ENCODE measurements around the gene TRIM65.
A peak's percentile ranks its signal among the peaks of the same experiment; 100 is the strongest.

TRIM65 gene

DNA sequence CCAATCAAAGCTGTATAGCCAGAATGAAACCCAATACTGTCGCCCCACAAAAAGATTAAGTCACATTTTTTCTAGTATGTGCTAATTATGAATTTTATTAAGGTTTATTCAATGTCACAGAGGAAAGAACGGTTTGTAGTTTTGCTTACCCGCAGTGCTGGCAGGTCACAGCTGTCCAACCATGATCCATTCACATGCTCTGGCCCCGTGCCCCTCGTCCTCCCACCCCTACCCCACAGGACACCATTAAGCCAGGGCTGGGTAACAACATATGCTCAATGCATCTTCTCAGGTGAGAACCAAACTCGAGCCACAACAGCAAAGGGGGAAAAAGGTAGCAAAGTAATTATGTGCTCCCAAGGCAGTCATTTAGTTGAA lies 44.7 kb upstream of the TRIM65 start:
- Histone ChIP-seq H3K4me3 (ENCODE audit: low read length) (peak overlapping the region; percentile 84), H3K79me2 (ENCODE audit: low read length) (0 out of 2 replicates have a peak, but pooled peaks cover 4% of the 10 kb centered on the region), H3K4me2 (ENCODE audit: low read length) (peak overlapping the region; percentile 95), H3K27ac (ENCODE audit: low read length) (no peak overlapping the region), H3K9ac (ENCODE audit: low read length) (peak overlapping the region; percentile 60), H3K36me3 (replicated peaks; ENCODE audit: low read depth, low read length) (no peaks in the 10 kb centered on the region), H2AFZ (ENCODE audit: low read depth, low read length) (peak overlapping the region; percentile 84; the same call in 1 of the 2 replicates), H3K4me1 (ENCODE audit: low read length) (peaks cover 9% of the 10 kb centered on the region), H3K27me3 (ENCODE audit: low read depth, low read length) (no peaks in the 10 kb centered on the region), H4K20me1 (ENCODE audit: insufficient read depth, low read length) (no peaks in the 10 kb centered on the region), H3K9me3 (ENCODE audit: insufficient read depth, low read length) (no peaks in the 10 kb centered on the region)
- TF ChIP-seq, protein P1, sequence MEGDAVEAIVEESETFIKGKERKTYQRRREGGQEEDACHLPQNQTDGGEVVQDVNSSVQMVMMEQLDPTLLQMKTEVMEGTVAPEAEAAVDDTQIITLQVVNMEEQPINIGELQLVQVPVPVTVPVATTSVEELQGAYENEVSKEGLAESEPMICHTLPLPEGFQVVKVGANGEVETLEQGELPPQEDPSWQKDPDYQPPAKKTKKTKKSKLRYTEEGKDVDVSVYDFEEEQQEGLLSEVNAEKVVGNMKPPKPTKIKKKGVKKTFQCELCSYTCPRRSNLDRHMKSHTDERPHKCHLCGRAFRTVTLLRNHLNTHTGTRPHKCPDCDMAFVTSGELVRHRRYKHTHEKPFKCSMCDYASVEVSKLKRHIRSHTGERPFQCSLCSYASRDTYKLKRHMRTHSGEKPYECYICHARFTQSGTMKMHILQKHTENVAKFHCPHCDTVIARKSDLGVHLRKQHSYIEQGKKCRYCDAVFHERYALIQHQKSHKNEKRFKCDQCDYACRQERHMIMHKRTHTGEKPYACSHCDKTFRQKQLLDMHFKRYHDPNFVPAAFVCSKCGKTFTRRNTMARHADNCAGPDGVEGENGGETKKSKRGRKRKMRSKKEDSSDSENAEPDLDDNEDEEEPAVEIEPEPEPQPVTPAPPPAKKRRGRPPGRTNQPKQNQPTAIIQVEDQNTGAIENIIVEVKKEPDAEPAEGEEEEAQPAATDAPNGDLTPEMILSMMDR (IDR thresholded peaks at IDR 0.05; ENCODE audit: low read depth, low read length), result no peak
- TF ChIP-seq EZH2phosphoT487 (IDR thresholded peaks at IDR 0.05; ENCODE audit: low read depth), result no peak

DNA sequence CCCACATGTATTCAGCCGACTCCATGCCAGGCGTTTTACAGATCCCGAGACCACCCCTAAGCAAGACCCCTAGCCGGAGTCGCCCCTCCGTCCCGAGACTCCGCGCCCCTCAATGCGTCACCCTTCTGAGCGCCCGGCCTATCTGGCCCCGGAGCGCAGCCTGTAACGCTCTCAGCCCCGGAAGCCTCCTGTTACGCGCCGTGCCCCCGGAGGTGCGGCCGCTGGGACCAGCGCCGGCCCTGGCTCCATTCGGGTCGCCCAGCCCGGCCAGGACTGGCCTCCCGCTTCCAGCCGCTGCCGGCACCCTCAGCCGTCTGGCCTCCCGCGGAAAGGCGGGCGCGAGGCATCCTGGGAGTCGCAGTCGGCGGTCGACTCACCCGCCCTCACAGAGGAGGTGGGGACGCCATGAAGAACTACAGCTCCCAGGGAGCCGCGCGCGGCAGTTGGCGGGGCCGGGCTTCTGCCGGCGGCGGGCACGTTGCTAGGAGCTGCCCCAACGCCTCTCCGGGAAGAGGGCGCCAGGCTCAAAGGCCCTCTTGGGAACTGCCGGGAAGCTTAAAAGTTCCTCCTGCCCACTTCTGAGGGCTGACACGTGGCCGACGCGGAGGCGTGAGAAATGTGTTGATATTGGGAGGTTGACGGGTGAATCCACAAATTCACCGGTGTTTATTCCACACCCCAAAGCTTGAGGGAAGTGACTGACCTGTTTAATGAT lies 44.1 kb upstream of the TRIM65 start, which contains the start of gene FBF1:
Gene FBF1, minus strand, starts transcription at position 316 of the 715 bp plus-strand sequence. CDS start 2,893 bp downstream, outside the sequence.
- H3K27me3 ChIP-seq (ENCODE audit: low read depth, low read length), result no peaks in the 10 kb centered on the region
- H3K9ac ChIP-seq (ENCODE audit: low read length), result peak within 1 kb of the TSS; percentile 76
- H3K4me1 ChIP-seq (ENCODE audit: low read length), result peaks cover 9% of the 10 kb centered on the region
- no peak for TF ChIP-seq EZH2phosphoT487 (IDR thresholded peaks at IDR 0.05; ENCODE audit: low read depth)
- TF ChIP-seq, protein P1 (IDR thresholded peaks at IDR 0.05; ENCODE audit: low read depth, low read length), result no peak
- peak within 1 kb of the TSS; percentile 84 for H3K4me3 ChIP-seq (ENCODE audit: low read length)
- 0 out of 2 replicates have a peak, but pooled peaks cover 4% of the 10 kb centered on the region for H3K79me2 ChIP-seq (ENCODE audit: low read length)
- H3K9me3 ChIP-seq (ENCODE audit: insufficient read depth, low read length), result no peaks in the 10 kb centered on the region
- H4K20me1 ChIP-seq (ENCODE audit: insufficient read depth, low read length), result no peaks in the 10 kb centered on the region
- no peaks in the 10 kb centered on the region for H3K36me3 ChIP-seq (replicated peaks; ENCODE audit: low read depth, low read length)
- H2AFZ ChIP-seq (ENCODE audit: low read depth, low read length), result peak within 1 kb of the TSS; percentile 84
- H3K27ac ChIP-seq (ENCODE audit: low read length), result no peak within 1 kb of the TSS
- peak within 1 kb of the TSS; percentile 95 for H3K4me2 ChIP-seq (ENCODE audit: low read length)

DNA sequence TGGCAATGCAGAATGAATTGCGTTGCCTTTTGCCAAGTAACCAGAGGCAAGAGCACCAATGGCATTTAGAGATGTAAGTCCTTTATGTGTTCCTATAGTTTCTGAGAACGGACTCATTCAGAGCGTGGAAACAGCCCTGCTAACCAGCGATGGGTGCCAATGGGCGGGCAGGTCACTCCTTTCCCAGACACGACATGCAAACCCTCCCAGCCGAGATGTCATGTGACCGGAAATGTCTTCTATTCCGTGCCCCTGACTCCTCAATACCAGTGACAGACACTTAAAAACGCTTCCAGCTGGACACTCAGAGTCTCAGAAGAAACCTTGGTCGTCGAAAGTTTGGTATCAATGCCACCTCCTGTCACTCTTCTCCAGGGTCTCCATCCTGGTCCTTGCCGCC lies 40.9 kb upstream of the TRIM65 start:
- Histone ChIP-seq H3K4me3 (ENCODE audit: low read length) (no peak overlapping the region), H3K36me3 (replicated peaks; ENCODE audit: low read depth, low read length) (no peaks in the 10 kb centered on the region), H3K4me2 (ENCODE audit: low read length) (no peak overlapping the region), H3K4me1 (ENCODE audit: low read length) (peaks cover 9% of the 10 kb centered on the region), H3K9me3 (ENCODE audit: insufficient read depth, low read length) (no peaks in the 10 kb centered on the region), H2AFZ (ENCODE audit: low read depth, low read length) (no peak overlapping the region), H3K27me3 (ENCODE audit: low read depth, low read length) (no peaks in the 10 kb centered on the region), H3K79me2 (ENCODE audit: low read length) (0 out of 2 replicates have a peak, but pooled peaks cover 4% of the 10 kb centered on the region), H3K9ac (ENCODE audit: low read length) (no peak overlapping the region), H3K27ac (ENCODE audit: low read length) (no peak overlapping the region), H4K20me1 (ENCODE audit: insufficient read depth, low read length) (no peaks in the 10 kb centered on the region)
- TF ChIP-seq, protein P1 (IDR thresholded peaks at IDR 0.05; ENCODE audit: low read depth, low read length), result no peak
- TF ChIP-seq EZH2phosphoT487 (IDR thresholded peaks at IDR 0.05; ENCODE audit: low read depth), result no peak

DNA sequence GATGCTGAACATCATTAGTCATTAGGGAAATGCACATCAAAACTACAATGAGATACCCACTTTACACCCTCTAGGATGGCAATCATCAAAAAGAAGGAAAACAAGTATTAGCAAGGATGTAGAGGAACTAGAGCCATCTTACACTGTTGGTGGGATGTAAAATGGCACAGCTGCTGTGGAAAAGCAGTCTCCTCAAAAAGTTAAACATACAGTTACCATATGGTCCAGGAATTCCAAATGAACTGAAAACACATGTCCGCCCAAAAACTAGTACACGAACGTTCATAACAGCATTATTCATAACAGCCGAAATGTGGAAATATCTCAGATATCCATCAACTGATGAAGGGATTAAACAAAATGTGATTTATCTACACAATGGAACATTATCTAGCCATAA lies 37.1 kb upstream of the TRIM65 start:
- Histone ChIP-seq H4K20me1 (ENCODE audit: insufficient read depth, low read length) (no peaks in the 10 kb centered on the region), H3K9me3 (ENCODE audit: insufficient read depth, low read length) (no peaks in the 10 kb centered on the region), H3K36me3 (replicated peaks; ENCODE audit: low read depth, low read length) (no peaks in the 10 kb centered on the region), H3K4me1 (ENCODE audit: low read length) (no peaks in the 10 kb centered on the region), H3K9ac (ENCODE audit: low read length) (no peak overlapping the region), H2AFZ (ENCODE audit: low read depth, low read length) (no peak overlapping the region), H3K27ac (ENCODE audit: low read length) (no peak overlapping the region), H3K27me3 (ENCODE audit: low read depth, low read length) (no peaks in the 10 kb centered on the region), H3K4me3 (ENCODE audit: low read length) (no peak overlapping the region), H3K79me2 (ENCODE audit: low read length) (no peaks in the 10 kb centered on the region), H3K4me2 (ENCODE audit: low read length) (no peak overlapping the region)
- TF ChIP-seq EZH2phosphoT487 (IDR thresholded peaks at IDR 0.05; ENCODE audit: low read depth), result no peak
- TF ChIP-seq, protein P1 (IDR thresholded peaks at IDR 0.05; ENCODE audit: low read depth, low read length), result no peak

Measured in OCI-LY3 (cell line).